T-cell (primary cell): Measurements from ENCODE around the gene FBXL14. TPM values are rescaled to one million over a fixed set of nuclear protein-coding genes. Genes with fewer than 3 reads are reported as not detected.

Experiments used
- ATAC-seq, 4 experiments: fragments of 200-7000 bp in 3 of 4; fragments of 150-1000 bp in 1 of 4; cut with Tn5 transposase; replicated peaks in 1 of 4; 1 replicate in 3 of 4; 2 replicates in 1 of 4; pipeline ENCODE4 v1.10.0; 2021; ENCODE audit warnings: moderate library complexity in 3 of 4, mild to moderate bottlenecking in 2 of 4, moderate number of reproducible peaks in 1 of 4
- CTCF ChIA-PET, 2 donors: fragments of 300-600 bp; sonication (Branson Sonifier 250); formaldehyde crosslinking; loops; one replicate each; lab custom pipeline; 2022; ENCODE audit warnings: antibody characterized with exemption in 2 of 2; lab: Charles Lee
- POLR2A ChIA-PET, 2 donors: fragments of 300-600 bp; sonication (Branson Sonifier 250); formaldehyde crosslinking; loops; one replicate each; lab custom pipeline; 2022; ENCODE audit warnings: antibody characterized with exemption in 2 of 2; lab: Charles Lee
- DNase-seq, 35 experiments: peaks; one replicate each; pipeline versions ENCODE4 v3.0.0 to v3.0.0-alpha.2; 2013 to 2023
- H3K27ac ChIP-seq: one replicate; pipeline ENCODE4 v1.5.1; 2013; ENCODE audit warnings: low read length
- H3K27me3 ChIP-seq, 2 experiments: replicated peaks in 1 of 2; 1 replicate in 1 of 2; 2 replicates in 1 of 2; pipeline versions ENCODE4 v1.6.1 to v1.7.0; 2013; ENCODE audit warnings: low read length in 1 of 2, mixed read lengths in 1 of 2; ENCODE audit not compliant: control insufficient read depth in 2 of 2, insufficient read depth in 2 of 2; ENCODE audit errors: extremely low read depth in 1 of 2
- H3K36me3 ChIP-seq, 2 donors: 1 replicate in 1 of 2; 2 replicates in 1 of 2; pipeline versions ENCODE4 v1.6.1 to v1.7.0; 2013; ENCODE audit warnings: low read length in 1 of 2; ENCODE audit not compliant: control insufficient read depth in 2 of 2, insufficient read depth in 1 of 2; ENCODE audit errors: extremely low read depth in 1 of 2
- H3K4me1 ChIP-seq, 2 experiments: 1 replicate in 1 of 2; 2 replicates in 1 of 2; pipeline versions ENCODE4 v1.6.1 to v1.7.0; 2013; ENCODE audit warnings: low read length in 2 of 2, mixed read lengths in 1 of 2; ENCODE audit not compliant: insufficient read depth in 2 of 2, control insufficient read depth in 1 of 2; ENCODE audit errors: extremely low read depth in 1 of 2
- H3K4me3 ChIP-seq, 2 donors: 1 replicate in 1 of 2; 2 replicates in 1 of 2; pipeline versions ENCODE4 v1.5.1 to v1.7.0; 2013; ENCODE audit warnings: mild to moderate bottlenecking in 2 of 2, low read length in 1 of 2, moderate library complexity in 1 of 2; ENCODE audit not compliant: control insufficient read depth in 1 of 2; ENCODE audit errors: extremely low read depth in 1 of 2
- H3K9me3 ChIP-seq: 2 replicates; pipeline ENCODE4 v1.7.0; 2013
- H3K27ac Mint-ChIP-seq, 2 donors: one replicate each; pipeline ENCODE4 v1.8.0; 2020 to 2021; ENCODE audit warnings: mild to moderate bottlenecking in 2 of 2, mixed read lengths in 2 of 2
- H3K27me3 Mint-ChIP-seq, 2 donors: one replicate each; pipeline ENCODE4 v1.8.0; 2021 to 2022; ENCODE audit warnings: mixed read lengths in 2 of 2
- H3K36me3 Mint-ChIP-seq: one replicate; pipeline ENCODE4 v1.8.0; 2021; ENCODE audit warnings: mixed read lengths
- H3K4me1 Mint-ChIP-seq, 3 donors: one replicate each; pipeline ENCODE4 v1.8.0; 2020 to 2022; ENCODE audit warnings: mixed read lengths in 3 of 3, mild to moderate bottlenecking in 1 of 3
- H3K4me3 Mint-ChIP-seq, 3 donors: one replicate each; pipeline ENCODE4 v1.8.0; 2020 to 2022; ENCODE audit warnings: mild to moderate bottlenecking in 3 of 3, mixed read lengths in 3 of 3, moderate library complexity in 3 of 3
- H3K9me3 Mint-ChIP-seq, 3 donors: one replicate each; pipeline ENCODE4 v1.8.0; 2020 to 2022; ENCODE audit warnings: mixed read lengths in 3 of 3
- WGBS: methylation state at CpG from one replicate; pipeline ENCODE4 v1.1.5; 2013; ENCODE audit warnings: missing lambda C conversion rate; ENCODE audit not compliant: insufficient coverage; 5-methylcytosine and 5-hydroxymethylcytosine counted together
- total RNA-seq, 35 experiments: library from RNA in 6 of 35; stranded (reverse) in 6 of 35; fragments of 120-200 nt in 1 of 35; gene quantifications; one replicate each; pipeline versions ENCODE4 v1.2.1 to v1.2.4 and lab custom pipeline; 2013 to 2026

The FBXL14 gene
- total RNA-seq, 5 donors from 2014 or later (not counting 1 experiment from before 2014, with no cell fraction given), result 27.3 to 48.7 (median 42.5) TPM

DNA sequence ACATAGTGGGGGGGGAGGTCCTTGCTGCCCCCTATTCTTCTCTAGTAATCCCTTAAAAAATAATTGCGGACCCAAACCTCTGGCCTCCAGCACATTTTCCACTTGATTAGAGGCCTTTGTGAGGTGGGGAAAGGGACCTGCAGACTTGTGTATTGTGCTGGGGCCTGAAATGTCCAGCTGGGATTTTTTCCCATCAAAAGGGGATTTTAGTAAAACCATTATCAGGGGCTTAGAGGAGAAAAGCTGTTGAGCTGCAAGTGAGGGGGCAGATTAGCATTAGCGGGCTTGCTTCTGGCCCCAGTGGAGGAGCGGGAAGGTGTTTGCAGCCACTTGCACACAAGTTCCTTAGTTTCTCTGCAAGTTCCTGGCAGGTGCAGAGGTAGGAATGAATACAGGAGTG is 13.9 kb downstream of the FBXL14 start:
- no peak overlapping the region for H3K4me3 Mint-ChIP-seq
- Histone ChIP-seq H3K4me3 (no peak overlapping the region), H3K27me3 (no peaks in the 10 kb centered on the region), H3K9me3 (no peaks in the 10 kb centered on the region), H3K4me1 (no peaks in the 10 kb centered on the region), H3K36me3 (peaks cover 0 to 4% of the 10 kb centered on the region in 2 donors), H3K27ac (no peak overlapping the region)
- ChIA-PET CTCF (no interaction called here), POLR2A (no interaction called here)
- DNase-seq (no peak), ATAC-seq (no peak)
- 100% methylated on average over 2 of the region's 3 CpGs for WGBS
- H3K9me3 Mint-ChIP-seq, result no peaks in the 10 kb centered on the region
- no peaks in the 10 kb centered on the region for H3K27me3 Mint-ChIP-seq
- no peak overlapping the region for H3K27ac Mint-ChIP-seq
- H3K36me3 Mint-ChIP-seq, result peaks cover 12% of the 10 kb centered on the region
- H3K4me1 Mint-ChIP-seq, result peaks cover 9 to 16% (median 12%) of the 10 kb centered on the region in 3 donors

DNA sequence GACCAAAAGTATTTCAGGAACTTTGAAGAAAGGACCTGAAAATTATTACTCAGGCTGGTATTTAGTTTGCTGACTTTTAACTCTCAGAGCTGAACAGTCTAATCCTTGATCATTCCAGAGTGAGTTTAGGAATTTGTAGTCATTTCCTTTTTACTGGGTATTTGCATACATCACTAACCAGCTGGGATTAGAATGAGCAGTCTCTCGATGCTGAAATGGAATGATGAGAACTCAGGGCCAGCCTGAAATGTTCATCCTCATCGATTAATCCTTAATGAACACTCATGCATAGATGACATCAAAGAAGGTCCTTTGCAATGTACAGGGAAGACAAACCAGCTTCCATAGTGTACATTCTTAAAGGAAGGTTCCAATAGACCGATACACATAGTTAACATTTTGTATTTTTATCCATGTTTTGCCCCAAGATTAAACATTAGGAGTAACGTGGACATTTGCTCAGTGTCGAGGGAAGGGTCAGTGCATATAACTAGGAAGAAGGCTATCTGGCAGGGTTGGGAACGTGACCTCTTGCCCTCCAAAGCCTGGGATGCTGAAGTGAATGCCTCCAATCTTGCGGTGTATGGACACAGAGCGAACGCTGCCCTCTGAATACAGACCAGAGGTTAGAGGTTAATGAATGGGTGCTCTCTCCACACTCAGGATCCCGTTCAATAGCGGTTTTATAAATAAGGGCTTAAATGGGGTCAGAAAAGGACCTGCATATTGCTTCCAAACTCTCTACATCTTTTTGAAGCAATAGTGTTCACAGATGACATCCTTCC is 14.5 kb downstream of the FBXL14 start:
- Mint-ChIP-seq H3K4me3 (no peak overlapping the region), H3K27me3 (no peaks in the 10 kb centered on the region), H3K9me3 (no peaks in the 10 kb centered on the region), H3K27ac (no peak overlapping the region), H3K36me3 (peaks cover 12% of the 10 kb centered on the region), H3K4me1 (peaks cover 9 to 21% (median 11%) of the 10 kb centered on the region in 3 donors)
- CTCF ChIA-PET, result no interaction called here
- no peak overlapping the region for H3K27ac ChIP-seq
- peaks cover 0 to 4% of the 10 kb centered on the region in 2 donors for H3K36me3 ChIP-seq
- no peaks in the 10 kb centered on the region for H3K27me3 ChIP-seq
- no peak for ATAC-seq
- 97% methylated on average over 5 of the region's 11 CpGs for WGBS
- no peak for DNase-seq
- no peaks in the 10 kb centered on the region for H3K4me1 ChIP-seq
- H3K9me3 ChIP-seq, result no peaks in the 10 kb centered on the region
- POLR2A ChIA-PET, result no interaction called here
- no peak overlapping the region for H3K4me3 ChIP-seq

DNA sequence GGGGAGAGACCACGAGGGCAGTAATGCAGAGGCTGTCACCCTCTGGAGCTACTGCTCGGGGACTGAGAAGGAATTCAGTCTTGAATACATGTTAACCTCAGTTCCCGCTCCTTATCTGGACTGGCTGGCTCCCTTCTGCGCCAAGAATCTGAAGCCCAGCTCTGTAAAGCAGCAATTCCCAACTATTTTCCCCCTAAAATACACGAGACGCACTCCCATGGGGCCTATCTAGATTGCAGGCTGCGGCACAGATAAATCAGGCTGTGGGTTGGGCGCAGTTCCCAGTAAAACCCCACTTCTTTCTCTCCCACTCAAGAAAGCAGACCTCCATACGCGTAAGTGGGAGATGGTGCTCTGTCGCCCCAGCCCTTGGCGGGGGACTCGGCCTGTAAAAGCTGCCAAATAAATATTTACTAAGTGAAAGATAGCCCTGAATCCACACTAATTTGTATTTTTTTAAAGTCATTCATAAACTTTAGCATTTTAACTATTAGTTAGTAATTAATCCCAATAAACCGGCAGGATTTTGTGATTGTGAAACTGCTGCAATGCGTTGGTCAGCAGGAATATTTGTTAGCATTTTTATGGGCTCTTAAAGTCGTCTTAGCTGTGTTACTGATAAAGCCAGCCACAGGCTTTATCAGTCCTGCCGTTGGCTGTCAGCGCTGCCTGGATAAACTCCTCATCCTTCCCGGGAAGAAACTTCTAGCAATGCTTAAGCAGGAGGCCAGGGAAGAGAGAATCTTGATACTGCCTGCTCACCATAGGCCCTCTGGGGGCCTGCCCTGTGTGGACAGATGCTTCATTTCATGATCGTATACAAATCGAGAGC is 17.8 kb downstream of the FBXL14 start:
- Histone ChIP-seq H3K36me3 (no peaks in the 10 kb centered on the region), H3K27me3 (no peaks in the 10 kb centered on the region), H3K27ac (no peak overlapping the region), H3K4me3 (no peak overlapping the region), H3K4me1 (no peaks in the 10 kb centered on the region), H3K9me3 (no peaks in the 10 kb centered on the region)
- no peaks in the 10 kb centered on the region for H3K9me3 Mint-ChIP-seq
- H3K27me3 Mint-ChIP-seq, result peaks cover 0 to 7% of the 10 kb centered on the region in 2 donors
- WGBS, result 89% methylated on average over 15 of the region's 21 CpGs
- no peak for ATAC-seq
- no peak overlapping the region for H3K27ac Mint-ChIP-seq
- POLR2A ChIA-PET, result no interaction called here
- peaks cover 18% of the 10 kb centered on the region for H3K36me3 Mint-ChIP-seq
- H3K4me3 Mint-ChIP-seq, result no peak overlapping the region
- CTCF ChIA-PET, result interaction anchor here in 1 of 2 donors (0.5 to 2.5 kb wide), 3 partner anchors 458 to 624 kb away, joined by 3 to 12 read pairs (median 4); no protein-coding TSS in a partner anchor
- H3K4me1 Mint-ChIP-seq, result peaks cover 0 to 8% (median 2%) of the 10 kb centered on the region in 3 donors
- DNase-seq, result no peak

DNA sequence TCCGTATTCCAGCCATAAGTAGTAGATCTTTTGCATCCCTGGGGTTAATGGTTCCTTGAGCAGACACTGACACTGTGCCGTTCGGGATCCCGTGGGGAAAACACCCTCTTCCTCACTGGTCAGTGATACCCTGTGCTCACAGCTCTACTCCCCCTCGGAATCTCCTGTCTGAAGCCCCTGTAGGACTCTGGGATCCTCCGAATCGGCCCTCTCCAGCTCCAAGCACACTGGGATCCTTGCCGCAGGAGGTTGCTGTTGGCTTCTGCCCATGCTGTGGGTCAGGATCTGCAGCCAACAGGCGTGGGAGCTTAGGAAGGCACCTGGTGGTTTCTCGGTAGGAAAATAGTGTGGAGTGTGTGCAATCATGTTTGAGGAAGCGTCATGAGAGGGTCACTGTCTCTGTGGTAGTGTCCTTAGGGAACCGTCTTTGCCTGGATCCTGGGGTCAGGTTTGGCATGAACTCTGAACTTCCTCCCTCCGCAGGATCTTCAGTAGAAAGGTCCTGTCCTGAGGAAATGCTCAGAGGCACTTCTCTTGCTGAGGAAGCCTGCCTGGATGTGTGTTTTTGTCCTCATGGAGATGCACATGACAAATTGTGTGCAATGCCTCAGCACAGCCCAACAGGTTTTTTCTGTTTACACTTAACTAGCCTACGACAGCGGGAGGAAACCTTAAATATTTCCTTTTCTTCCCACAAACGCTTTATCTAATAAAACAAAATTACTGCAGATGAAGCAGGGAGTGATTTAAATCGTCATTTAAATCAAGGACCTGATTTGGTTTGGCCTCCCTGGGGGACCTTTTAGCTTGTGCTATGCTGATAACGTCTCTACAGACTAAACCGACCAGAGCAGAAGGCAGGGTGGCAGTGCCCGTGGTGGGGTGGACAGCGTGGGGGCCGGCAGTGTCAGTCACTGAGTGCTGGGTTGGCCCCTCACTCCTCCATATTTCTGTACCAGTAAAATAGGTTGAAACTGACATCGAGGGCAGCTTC is 18.7 kb downstream of the FBXL14 start:
- peaks cover 20% of the 10 kb centered on the region for H3K36me3 Mint-ChIP-seq
- no peak overlapping the region for H3K4me3 ChIP-seq
- peaks cover 0 to 7% of the 10 kb centered on the region in 2 donors for H3K27me3 Mint-ChIP-seq
- ATAC-seq (no peak), DNase-seq (no peak)
- H3K4me1 ChIP-seq, result no peaks in the 10 kb centered on the region
- no peak overlapping the region for H3K27ac ChIP-seq
- H3K27ac Mint-ChIP-seq, result no peak overlapping the region
- H3K4me1 Mint-ChIP-seq, result peaks cover 0 to 8% (median 2%) of the 10 kb centered on the region in 3 donors
- CTCF ChIA-PET, result interaction anchor here in 1 of 2 donors (1.0 to 2.2 kb wide), 2 partner anchors 458 kb away, joined by 4 to 5 read pairs; no protein-coding TSS in a partner anchor
- no peak overlapping the region for H3K4me3 Mint-ChIP-seq
- H3K36me3 ChIP-seq, result no peaks in the 10 kb centered on the region
- 66% methylated on average over 17 of the region's 23 CpGs for WGBS
- H3K27me3 ChIP-seq, result no peaks in the 10 kb centered on the region
- no peaks in the 10 kb centered on the region for H3K9me3 Mint-ChIP-seq
- POLR2A ChIA-PET, result no interaction called here
- no peaks in the 10 kb centered on the region for H3K9me3 ChIP-seq

DNA sequence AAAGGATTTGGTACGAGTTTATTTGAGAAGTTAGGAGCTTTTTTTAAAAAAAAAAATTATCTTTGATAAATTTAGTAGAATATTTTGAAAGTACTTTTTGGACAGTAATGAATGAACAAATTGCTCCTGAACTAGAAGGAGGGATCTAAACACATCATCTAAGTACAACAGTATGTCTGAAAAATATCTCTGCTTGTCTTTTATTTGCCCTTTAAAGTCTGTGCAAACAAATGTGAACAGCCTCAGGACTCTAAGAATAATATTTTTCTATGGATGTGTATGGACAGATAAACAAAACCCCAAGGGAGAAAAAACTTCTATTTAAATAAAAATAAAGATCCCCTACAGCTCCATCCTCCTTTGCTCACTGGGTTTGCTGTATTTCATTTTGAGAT is 19.5 kb downstream of the FBXL14 start:
- Mint-ChIP-seq H3K36me3 (peaks cover 21% of the 10 kb centered on the region), H3K4me3 (no peak overlapping the region), H3K9me3 (no peaks in the 10 kb centered on the region), H3K27ac (no peak overlapping the region), H3K4me1 (peaks cover 0 to 8% (median 2%) of the 10 kb centered on the region in 3 donors), H3K27me3 (peaks cover 0 to 7% of the 10 kb centered on the region in 2 donors)
- H3K27me3 ChIP-seq, result no peaks in the 10 kb centered on the region
- H3K36me3 ChIP-seq, result no peaks in the 10 kb centered on the region
- DNase-seq, result no peak
- no peaks in the 10 kb centered on the region for H3K9me3 ChIP-seq
- 100% methylated on average over 1 of the region's 1 CpG for WGBS
- CTCF ChIA-PET, result interaction anchor here in 1 of 2 donors (2.2 kb wide), 1 partner anchor 457 kb away, joined by 5 read pairs; no protein-coding TSS in a partner anchor
- POLR2A ChIA-PET, result no interaction called here
- ATAC-seq, result no peak
- H3K4me1 ChIP-seq, result no peaks in the 10 kb centered on the region
- H3K4me3 ChIP-seq, result no peak overlapping the region
- H3K27ac ChIP-seq, result no peak overlapping the region
